C4-2B (cell line): ENCODE data around the gene VRK3.

Experiments used
- CTCF ChIP-seq: fragments of 450-650 bp; conservative IDR thresholded peaks from 2 replicates; pipeline ENCODE4 v1.5.1; 2017; ENCODE audit warnings: mild to moderate bottlenecking
- ZFX ChIP-seq: fragments of 450-650 bp; IDR thresholded peaks from 2 replicates; pipeline ENCODE4 v1.6.1; 2017

DNA sequence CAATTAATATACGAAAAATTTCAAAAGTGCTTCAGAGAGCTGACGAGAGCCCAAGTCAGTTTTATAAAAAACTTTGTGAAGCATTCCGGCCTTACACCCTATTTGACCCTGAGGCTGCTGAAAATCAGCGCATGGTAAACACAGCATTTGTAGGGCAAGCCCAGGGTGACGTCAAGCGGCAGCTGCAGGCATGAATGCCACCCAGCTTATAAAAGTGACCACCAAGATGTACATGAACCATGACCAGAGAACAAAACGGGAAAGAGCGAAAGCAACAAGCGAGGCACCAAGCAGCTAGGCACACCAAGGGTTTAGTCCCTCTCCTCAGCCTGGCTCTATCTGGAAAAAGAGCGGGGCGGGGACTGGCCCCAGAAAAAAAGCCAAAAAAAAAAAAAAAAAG lies 70.2 kb downstream of the VRK3 start:
- TF ChIP-seq CTCF (no peak), ZFX (no peak)
